Naive B cell (primary cell): Measurements from ENCODE around the gene GNAL. TPM values are rescaled to one million over a fixed set of nuclear protein-coding genes. Genes with fewer than 3 reads are reported as not detected.
"Not testable (repeated sequence)": the region's sequence is repeated elsewhere in the genome, so short reads cannot be mapped to it uniquely, and the experiment has no call there.

Experiments used
- ATAC-seq, 2 donors: fragments of 150-1000 bp; cut with Tn5 transposase; 2 replicates each; pipeline ENCODE4 v1.10.0; 2021; ENCODE audit warnings: low read depth in 2 of 2, mild to moderate bottlenecking in 2 of 2, moderate library complexity in 2 of 2
- DNase-seq: peaks from one replicate; pipeline ENCODE4 v3.0.0; 2022
- H3K27ac Mint-ChIP-seq, 6 donors: one replicate each; pipeline ENCODE4 v1.8.0; 2020 to 2022; ENCODE audit warnings: mild to moderate bottlenecking in 6 of 6, mixed read lengths in 6 of 6, moderate library complexity in 5 of 6, inconsistent platforms in 2 of 6
- H3K27me3 Mint-ChIP-seq, 3 donors: one replicate each; pipeline ENCODE4 v1.8.0; 2021 to 2022; ENCODE audit warnings: mixed read lengths in 3 of 3, mild to moderate bottlenecking in 1 of 3
- H3K36me3 Mint-ChIP-seq, 2 donors: one replicate each; pipeline ENCODE4 v1.8.0; 2020 to 2022; ENCODE audit warnings: mixed read lengths in 2 of 2, inconsistent platforms in 1 of 2, mild to moderate bottlenecking in 1 of 2
- H3K4me1 Mint-ChIP-seq, 3 donors: one replicate each; pipeline ENCODE4 v1.8.0; 2020 to 2022; ENCODE audit warnings: mixed read lengths in 3 of 3, inconsistent platforms in 1 of 3, mild to moderate bottlenecking in 1 of 3, moderate library complexity in 1 of 3
- H3K4me3 Mint-ChIP-seq, 8 donors: one replicate each; pipeline ENCODE4 v1.8.0; 2020 to 2022; ENCODE audit warnings: mild to moderate bottlenecking in 8 of 8, mixed read lengths in 8 of 8, moderate library complexity in 8 of 8, inconsistent platforms in 2 of 8
- H3K9me3 Mint-ChIP-seq, 7 donors: one replicate each; pipeline ENCODE4 v1.8.0; 2020 to 2022; ENCODE audit warnings: mixed read lengths in 7 of 7, mild to moderate bottlenecking in 5 of 7, inconsistent platforms in 2 of 7, moderate library complexity in 1 of 7
- polyA plus RNA-seq, 6 donors: library from polyadenylated mRNA; unstranded; fragments of 300-500 nt; fragmentation: Illumina TruSeq; gene quantifications; one replicate each; pipeline ENCODE4 v1.2.3, GENCODE V29; 2021; ENCODE audit warnings: low read depth in 6 of 6

The GNAL gene
- polyA plus RNA-seq, 6 donors from 2014 or later, result 0.05 to 0.48 (median 0.14) TPM; not detected in 2

DNA sequence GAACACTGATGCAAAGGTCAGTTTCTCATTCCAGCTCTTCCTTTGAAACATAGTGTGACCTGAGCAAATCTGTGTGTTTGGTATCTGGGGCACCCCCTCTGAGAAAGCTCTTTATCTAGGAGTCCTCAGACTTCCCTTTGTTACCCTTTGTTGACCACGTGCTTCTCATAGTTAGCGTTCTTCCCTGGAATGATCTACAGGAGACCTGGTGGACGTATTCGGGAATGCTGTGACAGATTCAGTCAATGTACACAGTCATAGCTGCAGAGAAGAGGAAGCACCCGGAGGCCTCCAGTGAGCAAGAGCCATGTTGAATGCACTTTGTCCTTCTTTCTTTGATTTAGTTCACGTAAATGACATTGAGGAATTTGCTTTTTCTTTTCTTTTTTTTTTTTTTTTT, 151.4 kb downstream of the GNAL start:
- DNase-seq (no peak), ATAC-seq (no peak)
- Mint-ChIP-seq H3K27ac (peak overlapping the region in 1 of 6 donors; percentile 50), H3K4me1 (no peaks in the 10 kb centered on the region), H3K4me3 (no peak overlapping the region), H3K27me3 (peaks cover 5 to 25% (median 6%) of the 10 kb centered on the region in 3 donors), H3K9me3 (no peaks in the 10 kb centered on the region), H3K36me3 (no peaks in the 10 kb centered on the region)

DNA sequence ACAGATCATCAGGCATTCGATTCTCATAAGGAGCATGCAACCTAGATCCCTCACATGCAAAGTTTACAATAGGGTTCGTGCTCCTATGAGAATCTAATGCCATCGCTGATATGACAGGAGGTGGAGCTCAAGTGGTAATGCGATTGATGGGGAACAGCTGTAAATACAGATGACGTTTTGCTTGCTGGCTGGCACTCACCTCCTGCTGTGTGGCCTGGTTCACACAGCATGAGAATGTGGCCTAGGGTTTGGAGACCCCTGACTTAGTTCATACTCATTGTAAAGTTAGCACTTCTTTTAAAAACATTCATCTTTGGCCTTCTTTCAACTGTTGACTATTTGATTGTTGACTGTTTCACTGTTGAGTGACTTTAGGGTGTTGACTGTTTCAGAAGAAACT, 153.5 kb downstream of the GNAL start:
- H3K9me3 Mint-ChIP-seq, result no peaks in the 10 kb centered on the region

GRCh38 chr18:11844436-11844835, 155.4 kb downstream of the GNAL start:
- Mint-ChIP-seq H3K36me3 (no peaks in the 10 kb centered on the region), H3K27me3 (peaks cover 0 to 16% (median 0%) of the 10 kb centered on the region in 3 donors), H3K9me3 (no peaks in the 10 kb centered on the region), H3K27ac (no peak overlapping the region), H3K4me1 (no peaks in the 10 kb centered on the region), H3K4me3 (no peak overlapping the region)
- ATAC-seq (no peak), DNase-seq (no peak)

More for the DNA sequence above, 153.5 kb downstream of the GNAL start:
- Mint-ChIP-seq H3K27ac (no peak overlapping the region), H3K27me3 (peaks cover 5 to 21% (median 6%) of the 10 kb centered on the region in 3 donors), H3K4me1 (no peaks in the 10 kb centered on the region), H3K36me3 (no peaks in the 10 kb centered on the region), H3K4me3 (no peak overlapping the region)
- ATAC-seq (no peak), DNase-seq (no peak)

GRCh38 chr18:11845654-11846053, 156.6 kb downstream of the GNAL start:
- Mint-ChIP-seq H3K4me3 (peak overlapping the region in 1 of 8 donors; percentile 66), H3K27ac (peak overlapping the region in 1 of 6 donors; percentile 6), H3K4me1 (peaks cover 8 to 11% (median 11%) of the 10 kb centered on the region in 3 donors), H3K9me3 (no peaks in the 10 kb centered on the region), H3K36me3 (no peaks in the 10 kb centered on the region), H3K27me3 (peaks cover 0 to 11% (median 0%) of the 10 kb centered on the region in 3 donors)
- DNase-seq (no peak), ATAC-seq (no peak)

DNA sequence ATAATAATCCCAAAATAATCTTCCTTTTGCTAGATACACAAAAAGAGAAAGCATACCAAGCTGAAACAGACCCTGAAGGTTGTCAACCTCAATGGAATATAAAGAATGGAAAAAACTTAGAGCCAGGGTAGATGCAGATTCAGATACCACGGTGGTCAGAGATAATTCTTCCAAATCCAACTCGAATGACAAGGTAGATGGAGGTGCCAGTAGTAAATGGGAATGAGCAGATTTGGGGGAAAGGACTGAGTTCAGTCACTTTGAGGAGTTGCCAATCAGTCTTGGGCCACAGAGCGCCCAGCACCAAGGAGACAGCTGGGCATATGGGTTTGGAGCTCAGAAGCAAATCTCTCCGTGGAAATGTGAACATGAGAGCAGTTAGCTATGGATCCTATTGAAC, 158.7 kb downstream of the GNAL start:
- no peak for ATAC-seq
- DNase-seq, result no peak
- H3K27ac Mint-ChIP-seq, result peak overlapping the region in 3 of 6 donors; percentile 20 to 100 (median 74)

DNA sequence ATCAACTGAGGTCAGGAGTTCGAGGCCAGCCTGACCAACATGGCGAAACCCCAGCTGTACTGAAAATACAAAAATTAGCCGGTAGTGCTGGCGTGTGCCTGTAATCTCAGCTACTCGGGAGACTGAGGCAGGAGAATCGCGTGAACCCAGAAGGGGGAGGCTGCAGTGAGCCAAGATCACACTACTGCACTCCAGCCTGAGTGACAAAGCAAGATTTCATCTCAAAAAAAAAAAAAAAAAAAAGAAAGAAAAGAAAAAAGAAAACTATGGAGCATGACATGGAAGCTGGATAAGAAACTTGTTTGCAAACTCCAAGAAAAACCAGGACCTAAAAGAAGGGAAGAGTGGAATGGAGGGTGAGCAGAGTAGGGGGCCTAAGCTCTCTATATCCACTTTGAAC, 160.2 kb downstream of the GNAL start:
- ATAC-seq (no peak), DNase-seq (no peak)
- Mint-ChIP-seq H3K27me3 (peaks cover 0 to 10% (median 0%) of the 10 kb centered on the region in 3 donors), H3K9me3 (no peaks in the 10 kb centered on the region), H3K27ac (peak overlapping the region; percentile 39 to 100 (median 100)), H3K4me3 (peak overlapping the region in 7 of 8 donors; percentile 58 to 100 (median 99)), H3K36me3 (peaks cover 0 to 7% of the 10 kb centered on the region in 2 donors), H3K4me1 (peaks cover 22 to 44% (median 29%) of the 10 kb centered on the region in 3 donors)

More for the DNA sequence above, 158.7 kb downstream of the GNAL start:
- Mint-ChIP-seq H3K4me1 (peaks cover 22 to 30% (median 29%) of the 10 kb centered on the region in 3 donors), H3K27me3 (peaks cover 0 to 10% (median 0%) of the 10 kb centered on the region in 3 donors), H3K4me3 (peak overlapping the region in 1 of 8 donors; percentile 60), H3K36me3 (peaks cover 0 to 7% of the 10 kb centered on the region in 2 donors), H3K9me3 (no peaks in the 10 kb centered on the region)

- peak overlapping the region; percentile 97 to 100 (median 100) for H3K4me3 Mint-ChIP-seq
- peak; percentile 4 to 20 for ATAC-seq
- H3K36me3 Mint-ChIP-seq, result peaks cover 0 to 7% of the 10 kb centered on the region in 2 donors
Observed at GRCh38 chr18:11849841-11850634, 161.0 kb downstream of the GNAL start.

GRCh38 chr18:11850821-11851145, 161.7 kb downstream of the GNAL start:
- DNase-seq, result no peak
- H3K27me3 Mint-ChIP-seq, result peaks cover 0 to 6% (median 0%) of the 10 kb centered on the region in 3 donors
- H3K36me3 Mint-ChIP-seq, result peaks cover 0 to 7% of the 10 kb centered on the region in 2 donors
- peak overlapping the region; percentile 97 to 100 (median 100) for H3K4me3 Mint-ChIP-seq
- ATAC-seq, result peak; percentile 61 to 65
- no peaks in the 10 kb centered on the region for H3K9me3 Mint-ChIP-seq
- peak overlapping the region; percentile 100 for H3K27ac Mint-ChIP-seq
- H3K4me1 Mint-ChIP-seq, result peaks cover 22 to 54% (median 29%) of the 10 kb centered on the region in 3 donors

More at GRCh38 chr18:11849841-11850634, 161.0 kb downstream of the GNAL start:
- Mint-ChIP-seq H3K27me3 (peaks cover 0 to 6% (median 0%) of the 10 kb centered on the region in 3 donors), H3K4me1 (peaks cover 22 to 50% (median 29%) of the 10 kb centered on the region in 3 donors), H3K9me3 (no peaks in the 10 kb centered on the region), H3K27ac (peak overlapping the region; percentile 100)
- DNase-seq, result peak; percentile 44

GRCh38 chr18:11851146-11851805, 162.2 kb downstream of the GNAL start, which contains the start of gene CHMP1B:
CHMP1B (plus strand) TSS chr18:11851413; CDS start chr18:11851512, 99 bp downstream.
- DNase-seq (peak; percentile 98), ATAC-seq (peak; percentile 83 to 88)
- Mint-ChIP-seq H3K27ac (peak within 1 kb of the TSS; percentile 100), H3K36me3 (peaks cover 0 to 7% of the 10 kb centered on the region in 2 donors), H3K27me3 (peaks cover 0 to 6% (median 0%) of the 10 kb centered on the region in 3 donors), H3K4me3 (peak within 1 kb of the TSS; percentile 97 to 100 (median 100)), H3K9me3 (no peaks in the 10 kb centered on the region), H3K4me1 (peaks cover 22 to 54% (median 29%) of the 10 kb centered on the region in 3 donors)

GRCh38 chr18:11851806-11852337, 162.8 kb downstream of the GNAL start:
- peaks cover 0 to 7% of the 10 kb centered on the region in 2 donors for H3K36me3 Mint-ChIP-seq
- ATAC-seq, result peak; percentile 15 to 17
- DNase-seq, result peak; percentile 33
- H3K9me3 Mint-ChIP-seq, result no peaks in the 10 kb centered on the region
- peaks cover 23 to 54% (median 29%) of the 10 kb centered on the region in 3 donors for H3K4me1 Mint-ChIP-seq
- H3K27ac Mint-ChIP-seq, result peak overlapping the region; percentile 100
- H3K27me3 Mint-ChIP-seq, result peaks cover 0 to 6% (median 0%) of the 10 kb centered on the region in 3 donors
- peak overlapping the region; percentile 97 to 100 (median 100) for H3K4me3 Mint-ChIP-seq

DNA sequence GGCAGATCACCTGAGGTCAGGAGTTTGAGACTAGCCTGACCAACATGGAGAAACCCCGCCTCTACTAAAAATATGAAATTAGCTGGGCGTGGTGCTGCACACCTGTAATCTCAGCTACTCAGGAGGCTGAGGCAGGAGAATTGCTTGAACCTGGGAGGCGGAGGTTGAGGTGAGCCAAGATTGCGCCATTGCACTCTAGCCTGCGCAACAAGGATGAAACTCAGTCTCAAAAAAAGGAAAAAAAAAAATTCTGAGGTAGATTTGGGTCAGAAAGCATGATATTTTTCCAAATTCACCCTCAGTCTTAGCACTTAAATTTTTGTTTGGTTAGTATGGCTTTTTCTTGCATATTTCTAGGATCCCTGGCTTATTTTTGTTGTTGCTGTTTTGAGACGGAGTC, 165.5 kb downstream of the GNAL start:
- peak overlapping the region in 2 of 8 donors; percentile 43 to 97 for H3K4me3 Mint-ChIP-seq
- H3K4me1 Mint-ChIP-seq, result peaks cover 29 to 57% (median 38%) of the 10 kb centered on the region in 3 donors
- H3K27me3 Mint-ChIP-seq, H3K9me3 Mint-ChIP-seq, ATAC-seq, H3K36me3 Mint-ChIP-seq, DNase-seq: not testable (repeated sequence)
- peak overlapping the region in 4 of 6 donors; percentile 34 to 100 (median 50) for H3K27ac Mint-ChIP-seq

- DNase-seq (no peak), ATAC-seq (no peak)
- H3K27ac Mint-ChIP-seq, result peak overlapping the region in 1 of 6 donors; percentile 79
- peaks cover 8 to 31% (median 10%) of the 10 kb centered on the region in 3 donors for H3K4me1 Mint-ChIP-seq
- H3K27me3 Mint-ChIP-seq, result no peaks in the 10 kb centered on the region
- H3K36me3 Mint-ChIP-seq, result no peaks in the 10 kb centered on the region
- H3K9me3 Mint-ChIP-seq, result no peaks in the 10 kb centered on the region
- peak overlapping the region in 1 of 8 donors; percentile 9 for H3K4me3 Mint-ChIP-seq
Observed at GRCh38 chr18:11857177-11857887, 168.3 kb downstream of the GNAL start.
